Erythroblast (primary cell): ENCODE measurements around the gene MRPS2.

ENCODE experiments used
- GATA1 ChIP-seq: IDR thresholded peaks from 2 replicates; pipeline ENCODE4 v1.6.1; 2011; ENCODE audit warnings: low read depth, mild to moderate bottlenecking, control low read depth, low read length, moderate library complexity
- POLR2A ChIP-seq: IDR thresholded peaks from 2 replicates; pipeline ENCODE4 v1.6.1; 2011; ENCODE audit warnings: mild to moderate bottlenecking, low read length

DNA sequence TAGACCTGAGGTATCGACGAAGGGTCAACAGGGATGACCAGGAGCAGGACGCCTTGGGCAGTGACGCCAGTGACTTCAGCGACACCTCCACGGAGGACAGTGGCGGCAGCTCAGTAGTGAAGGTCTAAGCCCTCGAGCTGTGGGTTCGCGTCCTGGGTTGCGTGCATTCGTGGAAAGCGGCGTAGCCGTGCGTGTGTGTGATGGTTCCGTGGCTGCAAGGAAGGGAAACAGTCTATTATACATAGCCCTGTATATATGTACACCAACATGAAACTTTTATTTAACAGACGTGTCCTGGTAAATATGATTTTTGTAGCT lies 12.5 kb upstream of the MRPS2 start:
- TF ChIP-seq POLR2A (no peak), GATA1 (no peak)
